T-helper 2 cell treated with Interferon-gamma antibody and Interleukin-4, amounts not matched to agents 100 ng/mL and 5 ng/mL, for 36 hours (primary cell): Measurements from ENCODE around the gene POP5. TPM values are rescaled to one million over a fixed set of nuclear protein-coding genes. Genes with fewer than 3 reads are reported as not detected.
"Not testable (repeated sequence)": the region's sequence is repeated elsewhere in the genome, so short reads cannot be mapped to it uniquely, and the experiment has no call there.

Source experiments
- intact Hi-C: fragments of 100-400 bp; cut with micrococcal nuclease; formaldehyde crosslinking; loops from one replicate; pipeline ENCODE4 v1.15.1; 2023
- total RNA-seq: library from RNA; stranded (reverse); gene quantifications from 2 replicates; pipeline ENCODE4 v1.2.3, GENCODE V29; 2022

Gene POP5
- total RNA-seq, 1 donor from 2014 or later, result 63.5 TPM

- intact Hi-C loops, result loop anchor here (5.0 kb wide), 1 partner anchor 44 kb away; the partner anchor contains the start of gene POP5
Measured at GRCh38 chr12:120538281-120539156, 42.7 kb downstream of the POP5 start.

DNA sequence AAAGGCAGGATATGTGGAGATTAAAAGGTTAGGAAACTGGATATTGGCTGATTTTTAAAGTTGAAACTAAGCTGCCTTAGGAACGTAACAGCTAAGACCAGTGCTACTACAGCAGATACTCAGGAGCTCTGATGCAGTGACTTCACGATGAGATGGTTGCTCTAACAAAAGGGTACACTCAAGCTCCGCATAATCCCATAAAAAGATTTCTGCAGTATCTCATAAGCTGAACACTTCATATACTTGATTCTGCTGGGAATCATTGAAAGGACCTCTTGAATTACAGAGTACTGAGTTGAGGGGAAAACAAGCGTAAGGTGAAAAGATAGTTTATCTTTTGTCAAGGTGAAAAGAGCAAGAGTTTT lies 43.4 kb downstream of the POP5 start:
- intact Hi-C loops, result loop anchor here (2.0 to 5.0 kb wide), 2 partner anchors 44 to 99 kb away; partner anchors contain the start of genes COX6A1 and POP5

DNA sequence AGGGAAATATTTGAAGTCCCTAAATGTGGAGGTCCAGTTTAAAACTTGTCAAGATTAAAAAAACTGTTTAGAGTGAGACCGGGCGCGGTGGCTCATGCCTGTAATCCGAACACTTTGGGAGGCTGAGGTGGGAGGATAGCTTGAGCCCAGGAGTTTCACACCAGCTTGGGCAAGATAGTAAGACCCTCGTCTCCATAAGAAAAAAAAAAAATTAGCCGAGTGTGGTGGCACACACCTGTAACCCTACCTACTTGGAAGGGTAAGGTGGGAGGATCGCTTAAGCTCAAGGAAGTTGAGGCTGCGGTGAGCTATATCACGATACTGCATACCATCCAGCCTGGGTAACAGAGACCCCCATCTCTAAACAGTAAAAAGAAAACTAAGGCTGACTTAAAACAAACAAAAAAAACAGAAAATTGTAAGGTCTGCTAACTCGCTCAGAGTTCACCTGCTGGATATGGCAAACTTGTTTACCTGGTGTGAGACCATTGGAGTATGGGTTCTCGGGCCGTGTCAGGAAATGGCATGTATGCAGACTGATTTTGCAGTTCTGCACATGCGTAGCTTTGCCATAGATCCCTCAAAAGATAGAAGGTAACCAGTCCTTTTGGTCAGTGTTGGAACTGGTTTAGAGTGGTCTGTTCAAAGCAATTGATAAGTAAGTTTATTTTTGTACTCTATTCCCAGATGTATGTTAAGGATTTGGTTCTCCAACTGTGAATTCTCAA lies 45.0 kb downstream of the POP5 start:
- intact Hi-C loops, result loop anchor here (2.0 to 5.0 kb wide), 2 partner anchors 46 to 97 kb away; partner anchors contain the start of genes COX6A1 and POP5

GRCh38 chr12:120534703-120535655 lies 46.2 kb downstream of the POP5 start:
- intact Hi-C loops, result loop anchor here (5.0 kb wide), 1 partner anchor 47 kb away; the partner anchor contains the start of gene POP5

DNA sequence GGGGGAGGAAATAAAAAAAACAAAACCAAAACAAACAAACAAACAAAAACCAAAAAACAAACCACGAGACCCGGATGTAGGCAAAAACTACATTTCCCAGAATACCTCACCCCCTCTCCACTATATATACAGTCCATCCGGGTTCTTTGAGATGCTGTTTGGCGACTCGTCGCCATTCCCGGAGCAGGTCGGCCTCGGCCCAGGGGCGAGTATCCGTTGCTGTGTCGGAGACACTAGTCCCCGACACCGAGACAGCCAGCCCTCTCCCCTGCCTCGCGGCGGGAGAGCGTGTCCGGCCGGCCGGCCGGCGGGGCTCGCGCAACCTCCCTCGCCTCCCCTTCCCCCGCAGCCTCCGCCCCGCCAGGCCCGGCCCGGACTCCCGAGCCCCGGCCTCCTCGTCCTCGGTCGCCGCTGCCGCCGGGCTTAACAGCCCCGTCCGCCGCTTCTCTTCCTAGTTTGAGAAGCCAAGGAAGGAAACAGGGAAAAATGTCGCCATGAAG lies 46.9 kb downstream of the POP5 start, which contains the start of gene RNF10:
RNF10 (plus strand) TSS at position 154 of the 500 bp plus-strand sequence. CDS start 456 bp downstream, outside the sequence.
- intact Hi-C loops, result no loop called here

DNA sequence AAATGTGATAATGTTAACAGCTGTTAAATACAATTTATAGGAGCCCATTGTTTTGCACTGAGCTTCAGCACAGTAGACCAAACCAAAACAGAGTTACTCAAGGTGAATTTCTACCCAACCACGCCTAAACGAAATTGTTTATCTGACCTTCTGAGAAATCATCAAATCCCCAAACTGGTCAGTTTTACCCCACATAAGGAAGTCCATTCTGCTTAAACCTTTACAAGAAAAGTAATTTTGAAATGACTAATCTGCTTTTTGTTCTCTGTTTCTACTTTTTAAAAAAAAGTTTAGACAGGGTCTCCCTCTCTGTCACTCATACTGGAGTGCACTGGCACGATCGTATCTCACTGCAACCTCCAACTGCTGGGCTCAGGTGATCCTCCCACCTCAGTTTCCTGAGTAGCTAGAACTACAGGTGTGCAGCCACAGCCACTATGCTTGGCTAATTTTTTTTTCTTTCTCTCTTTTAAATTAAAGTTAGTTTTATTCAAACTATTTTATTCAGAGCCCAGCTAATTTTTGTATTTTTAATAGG lies 48.4 kb downstream of the POP5 start:
- intact Hi-C loops, result no loop called here

DNA sequence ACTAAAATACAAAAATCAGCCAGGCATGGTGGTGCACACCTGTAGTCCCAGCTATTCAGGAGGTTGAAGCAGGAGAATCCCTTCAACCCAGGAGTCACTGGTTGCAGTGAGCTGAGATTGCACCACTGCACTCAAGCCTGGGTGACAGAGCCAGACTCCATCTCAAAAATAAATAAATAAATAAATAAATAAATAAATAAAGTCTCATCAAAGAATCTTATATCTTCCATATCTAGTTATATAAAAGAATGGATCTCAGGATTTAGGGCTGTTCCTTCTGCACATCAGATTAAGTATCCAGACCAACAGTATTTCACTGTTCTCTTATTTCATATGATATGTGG lies 50.8 kb downstream of the POP5 start:
- intact Hi-C loops, result not testable (repeated sequence)

DNA sequence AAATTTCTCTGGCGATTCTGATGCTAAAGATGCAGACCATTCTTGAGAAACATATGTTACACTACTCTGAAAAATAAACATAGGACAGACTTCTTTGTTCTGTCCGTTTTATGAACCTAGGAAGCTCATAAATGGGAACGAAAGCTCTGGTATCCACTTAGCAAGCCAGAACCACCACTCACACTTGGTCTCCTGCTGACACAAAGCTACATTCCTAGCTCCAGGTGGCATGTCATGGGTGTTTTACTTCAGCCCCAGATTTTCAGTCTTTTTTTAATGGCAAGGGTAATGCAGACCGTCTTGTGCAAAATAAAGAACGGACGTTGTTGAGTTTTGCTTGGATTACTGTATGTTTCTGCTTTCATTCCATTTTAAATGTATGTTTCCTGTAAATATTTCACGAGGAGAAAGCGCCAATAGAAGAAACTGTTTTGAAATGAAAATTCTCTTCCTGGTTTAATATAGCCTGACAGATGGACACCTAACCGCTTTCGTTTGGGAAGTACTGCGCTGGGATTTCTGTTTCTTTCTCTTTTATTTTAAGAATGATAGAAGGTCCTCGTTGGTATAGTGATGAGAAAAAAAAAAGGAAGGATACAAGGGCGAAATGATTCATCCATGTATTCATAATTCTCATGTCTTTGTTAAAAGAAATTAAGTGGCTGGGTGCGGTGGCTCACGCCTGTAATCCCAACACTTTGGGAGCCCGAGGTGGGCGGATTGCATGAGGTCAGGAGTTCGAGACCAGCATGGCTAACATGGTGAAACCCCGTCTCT lies 51.4 kb downstream of the POP5 start:
- intact Hi-C loops, result loop anchor here (1.0 to 2.0 kb wide), 4 partner anchors 33 to 157 kb away; partner anchors contain the start of genes COX6A1, DYNLL1, MLEC and SRSF9

DNA sequence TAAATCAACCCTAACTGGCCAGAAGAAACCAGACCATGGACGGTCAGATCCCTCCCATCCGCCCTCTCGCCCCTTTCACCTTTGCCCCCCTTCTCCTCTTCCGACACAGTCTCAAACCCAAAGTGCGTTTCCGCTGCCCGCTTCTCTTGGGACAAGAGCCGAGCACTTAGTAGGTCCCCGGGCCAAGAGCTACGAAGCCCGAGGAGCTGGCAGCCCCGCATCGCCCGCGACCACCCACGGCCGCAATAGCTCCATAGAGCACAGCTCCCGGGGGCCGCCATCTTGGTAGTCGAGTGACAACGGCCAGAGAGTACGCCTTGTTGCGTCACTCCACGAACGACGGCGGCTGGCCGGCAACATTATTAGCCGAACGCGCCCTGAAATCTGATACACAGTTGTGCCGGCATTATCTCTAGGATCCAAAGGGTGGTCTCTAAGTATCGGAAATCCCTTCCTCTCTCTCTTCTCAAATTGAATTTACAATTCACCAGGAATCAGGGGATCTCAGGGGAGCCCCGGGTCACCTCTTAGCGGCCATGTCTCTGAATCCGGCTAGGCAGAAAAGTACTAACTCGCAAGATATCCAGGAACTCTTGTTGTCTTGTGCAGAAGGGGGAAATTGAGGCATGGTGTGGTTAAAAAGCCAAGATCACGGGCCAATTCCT lies 52.2 kb downstream of the POP5 start, which contains the start of gene COQ5:
COQ5 (minus strand) TSS at position 298 of the 665 bp plus-strand sequence; CDS start at position 281, 17 bp downstream.
- intact Hi-C loops, result loop anchor here (1.0 to 2.0 kb wide), 4 partner anchors 32 to 158 kb away; partner anchors contain the start of genes COX6A1, DYNLL1, MLEC and SRSF9

Other genes with a start within 250 kb of the POP5 start
- gene MSI1, start 212.2 kb downstream of the POP5 start, total RNA-seq, result not detected in 2 replicates
- gene COX6A1, start 143.3 kb downstream of the POP5 start, total RNA-seq, result 280 and 287 TPM in 2 replicates
- 30.7 and 31.9 TPM in 2 replicates for gene TRIAP1, start 135.0 kb downstream of the POP5 start, total RNA-seq
- 27.9 and 29.0 TPM in 2 replicates for gene GATC, start 135.0 kb downstream of the POP5 start, total RNA-seq
- gene SRSF9, start 111.7 kb downstream of the POP5 start, total RNA-seq, result 203 TPM in 2 replicates
- 331 and 335 TPM in 2 replicates for gene DYNLL1, start 85.3 kb downstream of the POP5 start, total RNA-seq
- gene COQ5, start 52.2 kb downstream of the POP5 start, total RNA-seq, result 28.7 and 31.0 TPM in 2 replicates
- gene RNF10, start 47.0 kb downstream of the POP5 start, total RNA-seq, result 173 and 183 TPM in 2 replicates
- not detected in 2 replicates for gene CABP1, start 59.2 kb upstream of the POP5 start, total RNA-seq
- 139 and 143 TPM in 2 replicates for gene MLEC, start 105.7 kb upstream of the POP5 start, total RNA-seq
- 20.3 and 20.6 TPM in 2 replicates for gene UNC119B, start 129.1 kb upstream of the POP5 start, total RNA-seq
- gene ACADS, start 144.4 kb upstream of the POP5 start, total RNA-seq, result 14.6 and 17.6 TPM in 2 replicates